PC-3 (cell line): ENCODE measurements around the gene ZAP70. TPM values are rescaled to one million over a fixed set of nuclear protein-coding genes. Genes with fewer than 3 reads are reported as not detected.

ENCODE experiments used
- ATAC-seq: fragments of 200-7000 bp; cut with Tn5 transposase; 2 replicates; pipeline ENCODE4 v1.9.1; 2020; ENCODE audit warnings: mild to moderate bottlenecking, moderate library complexity
- BruUV-seq: library from RNA; stranded (reverse); fragments of 400-500 nt; replicated peaks from 2 replicates; lab custom pipeline; 2021; lab: Mats Ljungman, UMichigan
- CTCF ChIA-PET: fragments of 300-600 bp; sonication (Branson Sonifier 250); formaldehyde crosslinking; loops from one replicate; lab custom pipeline; 2022; ENCODE audit warnings: antibody characterized with exemption; lab: Charles Lee
- POLR2A ChIA-PET: fragments of 300-600 bp; sonication (Branson Sonifier 250); formaldehyde crosslinking; loops from one replicate; lab custom pipeline; 2022; ENCODE audit warnings: antibody characterized with exemption; ENCODE audit not compliant: unreplicated experiment; lab: Charles Lee
- DNase-seq: peaks from one replicate; pipeline ENCODE4 v3.0.0-alpha.2; 2015
- H2AFZ ChIP-seq: fragments of 300-600 bp; sonication (generic); 2 replicates; pipeline ENCODE4 v1.6.0; 2016; ENCODE audit warnings: antibody characterized with exemption, low read length
- H3F3A ChIP-seq: fragments of 300-600 bp; sonication (generic); one replicate; pipeline ENCODE4 v1.6.0; 2017; ENCODE audit warnings: antibody characterized with exemption, low read length, control low read depth, mild to moderate bottlenecking; ENCODE audit not compliant: unreplicated experiment
- H3K27ac ChIP-seq: fragments of 300-600 bp; sonication (generic); 2 replicates; pipeline ENCODE4 v1.5.1; 2016; ENCODE audit warnings: mild to moderate bottlenecking, low read length
- H3K27me3 ChIP-seq: fragments of 300-600 bp; sonication (generic); 2 replicates; pipeline ENCODE4 v1.6.1; 2016; ENCODE audit warnings: low read length, mixed read lengths
- H3K36me3 ChIP-seq: fragments of 300-600 bp; sonication (generic); 2 replicates; pipeline ENCODE4 v1.6.1; 2016; ENCODE audit warnings: low read depth, mixed run types, low read length, mixed read lengths
- H3K4me1 ChIP-seq: fragments of 300-600 bp; sonication (generic); 2 replicates; pipeline ENCODE4 v1.5.1; 2016; ENCODE audit warnings: low read length; ENCODE audit not compliant: insufficient read depth
- H3K4me2 ChIP-seq: fragments of 300-600 bp; sonication (generic); 2 replicates; pipeline ENCODE4 v1.6.0; 2016; ENCODE audit warnings: low read length
- H3K4me3 ChIP-seq: fragments of 300-600 bp; sonication (generic); 2 replicates; pipeline ENCODE4 v1.5.1; 2016; ENCODE audit warnings: mild to moderate bottlenecking, low read length, mixed read lengths
- H3K79me2 ChIP-seq: fragments of 300-600 bp; sonication (generic); 2 replicates; pipeline ENCODE4 v1.6.1; 2017; ENCODE audit warnings: low read length, mixed read lengths
- H3K9ac ChIP-seq: fragments of 300-600 bp; sonication (generic); 2 replicates; pipeline ENCODE4 v1.6.0; 2016; ENCODE audit warnings: mild to moderate bottlenecking, low read length
- H3K9me2 ChIP-seq: fragments of 300-600 bp; sonication (generic); replicated peaks from 2 replicates; pipeline ENCODE4 v1.6.1; 2016; ENCODE audit warnings: mixed run types, low read length, mixed read lengths
- H3K9me3 ChIP-seq: fragments of 300-600 bp; sonication (generic); 2 replicates; pipeline ENCODE4 v1.6.1; 2016; ENCODE audit warnings: low read length, mixed read lengths
- H4K20me1 ChIP-seq: fragments of 300-600 bp; sonication (generic); 2 replicates; pipeline ENCODE4 v1.6.1; 2016; ENCODE audit warnings: low read length, mixed read lengths
- CTCF ChIP-seq: fragments of 300-600 bp; sonication (generic); conservative IDR thresholded peaks from 2 replicates; pipeline ENCODE4 v1.5.1; 2017; ENCODE audit warnings: antibody characterized with exemption, low read depth, mild to moderate bottlenecking, low read length
- EZH2 ChIP-seq: fragments of 300-600 bp; sonication (generic); IDR thresholded peaks from one replicate; pipeline ENCODE4 v1.6.1; 2017; ENCODE audit warnings: antibody characterized with exemption, mild to moderate bottlenecking, low read length; ENCODE audit not compliant: unreplicated experiment
- EZH2phosphoT487 ChIP-seq: fragments of 300-600 bp; sonication (generic); IDR thresholded peaks from 2 replicates; pipeline ENCODE4 v1.6.1; 2018; ENCODE audit warnings: mild to moderate bottlenecking, antibody characterized with exemption, low read length, borderline replicate concordance
- intact Hi-C: fragments of 100-400 bp; cut with micrococcal nuclease; formaldehyde crosslinking; loops from 2 replicates; pipeline ENCODE4 v1.9.0; 2023
- total RNA-seq: library from RNA; depleted of rRNA; stranded (reverse); fragments of >200 nt; gene quantifications from 2 replicates; pipeline ENCODE4 v1.2.3, GENCODE V29; 2014

ZAP70 gene
- total RNA-seq, 1 experiment from 2014 or later, result not detected

GRCh38 chr2:97663962-97664635 lies 49.3 kb upstream of the ZAP70 start, which contains the start of gene ACTR1B:
ACTR1B (minus strand) TSS chr2:97664044; CDS start chr2:97663890, 154 bp downstream.
- peak; percentile 71 for TF ChIP-seq CTCF
- TF ChIP-seq EZH2, result no peak

GRCh38 chr2:97664636-97664970 lies 48.8 kb upstream of the ZAP70 start:
- BruUV-seq, result TSS peak; percentile 79
- POLR2A ChIA-PET, result interaction anchor here (0.6 to 1.0 kb wide), 3 partner anchors 19 to 193 kb away, joined by 3 to 6 read pairs (median 4); partner anchors contain the start of gene COX5B
- Histone ChIP-seq H3K4me1 (peaks cover 24% of the 10 kb centered on the region), H4K20me1 (0 out of 2 replicates have a peak, but pooled peaks cover 8% of the 10 kb centered on the region), H3K79me2 (peaks cover 35% of the 10 kb centered on the region), H3F3A (peaks cover 4% of the 10 kb centered on the region), H3K4me2 (peak overlapping the region; percentile 94), H3K27ac (peak overlapping the region; percentile 76), H3K27me3 (no peaks in the 10 kb centered on the region), H3K36me3 (no peaks in the 10 kb centered on the region), H3K9me3 (no peaks in the 10 kb centered on the region), H3K9me2 (no peaks in the 10 kb centered on the region), H3K4me3 (peak overlapping the region; percentile 83), H2AFZ (peak overlapping the region; percentile 98), H3K9ac (peak overlapping the region; percentile 84)
- DNase-seq (peak; percentile 24), ATAC-seq (no peak)
- TF ChIP-seq EZH2 (no peak), CTCF (0 out of 2 replicates have a peak, but pooled peaks have one; percentile 1)
- intact Hi-C loops, result loop anchor here (1.0 kb wide), 3 partner anchors 19 to 73 kb away; no protein-coding TSS in a partner anchor
- CTCF ChIA-PET, result interaction anchor here (0.5 to 1.5 kb wide), 6 partner anchors 14 to 467 kb away, joined by 3 to 16 read pairs (median 5); partner anchors contain the start of genes ANKRD36B and COX5B

More at GRCh38 chr2:97663962-97664635, 49.3 kb upstream of the ZAP70 start, which contains the start of gene ACTR1B:
- Histone ChIP-seq H3K27me3 (no peaks in the 10 kb centered on the region), H3K36me3 (no peaks in the 10 kb centered on the region), H4K20me1 (0 out of 2 replicates have a peak, but pooled peaks cover 8% of the 10 kb centered on the region), H3K9ac (peak within 1 kb of the TSS; percentile 84), H3K4me3 (peak within 1 kb of the TSS; percentile 83), H3K4me1 (peaks cover 24% of the 10 kb centered on the region), H3K9me2 (no peaks in the 10 kb centered on the region), H3K4me2 (peak within 1 kb of the TSS; percentile 96), H3K9me3 (no peaks in the 10 kb centered on the region), H2AFZ (peak within 1 kb of the TSS; percentile 98), H3K27ac (peak within 1 kb of the TSS; percentile 77), H3F3A (peaks cover 4% of the 10 kb centered on the region), H3K79me2 (peaks cover 35% of the 10 kb centered on the region)
- CTCF ChIA-PET, result interaction anchor here (0.5 to 1.5 kb wide), 8 partner anchors 12 to 467 kb away, joined by 3 to 16 read pairs (median 5); partner anchors contain the start of genes ANKRD36B and COX5B
- ATAC-seq, result peak; percentile 82
- intact Hi-C loops, result loop anchor here (1.0 kb wide), 3 partner anchors 19 to 73 kb away; no protein-coding TSS in a partner anchor
- peak; percentile 98 for DNase-seq
- BruUV-seq, result no TSS peak
- POLR2A ChIA-PET, result interaction anchor here (0.5 to 1.0 kb wide), 4 partner anchors 18 to 193 kb away, joined by 3 to 11 read pairs (median 5); partner anchors contain the start of gene COX5B

GRCh38 chr2:97669448-97669847 lies 43.9 kb upstream of the ZAP70 start, which contains the start of gene C2orf92:
C2orf92 (plus strand) TSS chr2:97669713; CDS start chr2:97669789, 76 bp downstream.
- no TSS peak for BruUV-seq
- intact Hi-C loops, result no loop called here
- Histone ChIP-seq H3K27ac (no peak within 1 kb of the TSS), H2AFZ (no peak within 1 kb of the TSS), H3K79me2 (no peaks in the 10 kb centered on the region), H3K4me2 (no peak within 1 kb of the TSS), H3F3A (no peaks in the 10 kb centered on the region), H3K4me1 (peaks cover 7% of the 10 kb centered on the region), H3K9me2 (no peaks in the 10 kb centered on the region), H3K9me3 (no peaks in the 10 kb centered on the region), H3K36me3 (no peaks in the 10 kb centered on the region), H3K9ac (no peak within 1 kb of the TSS), H3K27me3 (no peaks in the 10 kb centered on the region), H3K4me3 (no peak within 1 kb of the TSS), H4K20me1 (no peaks in the 10 kb centered on the region)
- no peak for TF ChIP-seq EZH2
- no peak for TF ChIP-seq EZH2phosphoT487
- TF ChIP-seq CTCF, result no peak
- ATAC-seq (no peak), DNase-seq (no peak)
- ChIA-PET POLR2A (no interaction called here), CTCF (no interaction called here)
